Fibroblast of lung (primary cell): Measurements from ENCODE around the gene UGT1A10.

Experiments
- EZH2 ChIP-seq: IDR thresholded peaks from 2 replicates; pipeline ENCODE4 v1.5.1; 2012; ENCODE audit warnings: low read length, control low read depth, mild to moderate bottlenecking; ENCODE audit errors: missing control alignments
- TF ChIP-seq, protein P1 (sequence below), 2 donors: IDR thresholded peaks in 1 of 2; conservative IDR thresholded peaks in 1 of 2; 1 replicate in 1 of 2; 2 replicates in 1 of 2; pipeline ENCODE4 v1.5.1; 2011 to 2012; ENCODE audit warnings: low read length in 2 of 2, control low read depth in 1 of 2, inconsistent platforms in 1 of 2, low read depth in 1 of 2, mild to moderate bottlenecking in 1 of 2

DNA sequence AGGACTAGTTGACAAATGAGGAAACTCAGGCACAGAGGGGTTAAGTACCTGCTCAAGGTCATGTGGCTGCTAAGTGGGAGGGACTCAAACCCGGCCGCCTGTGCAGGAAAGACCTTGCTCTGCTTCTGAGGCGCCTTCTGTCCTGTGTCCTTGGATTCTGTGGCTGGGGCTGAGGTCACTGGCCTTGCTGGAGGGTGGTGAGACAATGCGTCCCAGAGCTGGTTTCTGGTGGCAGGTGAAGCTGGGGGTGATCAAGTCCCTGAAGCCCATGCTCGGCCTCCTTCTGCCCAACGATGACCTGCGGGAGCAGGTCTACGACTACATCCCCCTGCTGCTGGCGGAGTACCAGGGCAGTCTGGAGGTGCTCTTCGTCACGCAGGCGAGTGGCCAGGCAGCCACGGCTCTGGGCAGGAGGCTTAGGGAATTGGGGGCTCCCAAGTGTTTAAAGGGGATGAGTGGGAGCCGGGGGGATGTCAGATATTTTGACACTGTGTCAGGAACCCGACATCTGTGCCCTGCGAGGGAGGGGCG, 157.9 kb downstream of the UGT1A10 start:
- TF ChIP-seq, protein P1, sequence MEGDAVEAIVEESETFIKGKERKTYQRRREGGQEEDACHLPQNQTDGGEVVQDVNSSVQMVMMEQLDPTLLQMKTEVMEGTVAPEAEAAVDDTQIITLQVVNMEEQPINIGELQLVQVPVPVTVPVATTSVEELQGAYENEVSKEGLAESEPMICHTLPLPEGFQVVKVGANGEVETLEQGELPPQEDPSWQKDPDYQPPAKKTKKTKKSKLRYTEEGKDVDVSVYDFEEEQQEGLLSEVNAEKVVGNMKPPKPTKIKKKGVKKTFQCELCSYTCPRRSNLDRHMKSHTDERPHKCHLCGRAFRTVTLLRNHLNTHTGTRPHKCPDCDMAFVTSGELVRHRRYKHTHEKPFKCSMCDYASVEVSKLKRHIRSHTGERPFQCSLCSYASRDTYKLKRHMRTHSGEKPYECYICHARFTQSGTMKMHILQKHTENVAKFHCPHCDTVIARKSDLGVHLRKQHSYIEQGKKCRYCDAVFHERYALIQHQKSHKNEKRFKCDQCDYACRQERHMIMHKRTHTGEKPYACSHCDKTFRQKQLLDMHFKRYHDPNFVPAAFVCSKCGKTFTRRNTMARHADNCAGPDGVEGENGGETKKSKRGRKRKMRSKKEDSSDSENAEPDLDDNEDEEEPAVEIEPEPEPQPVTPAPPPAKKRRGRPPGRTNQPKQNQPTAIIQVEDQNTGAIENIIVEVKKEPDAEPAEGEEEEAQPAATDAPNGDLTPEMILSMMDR (conservative IDR thresholded peaks at IDR 0.05 in 1 of 2, IDR thresholded peaks at IDR 0.05 in 1 of 2; ENCODE audit: low read depth in 1 of 2, low read length in 2 of 2), result no peak
- no peak for TF ChIP-seq EZH2
